Nucleus accumbens (tissue), 56 donors: ENCODE results near the gene ATP5F1D.
A peak's percentile ranks its signal among the peaks of the same experiment; 100 is the strongest.
"Not testable (repeated sequence)": the region's sequence is repeated elsewhere in the genome, so short reads cannot be mapped to it uniquely, and the experiment has no call there.

ENCODE experiments used
- DNase-seq, 56 donors: peaks; one replicate each; lab custom pipeline; 2025; lab: John Stamatoyannopoulos, UW

ATP5F1D gene

DNA sequence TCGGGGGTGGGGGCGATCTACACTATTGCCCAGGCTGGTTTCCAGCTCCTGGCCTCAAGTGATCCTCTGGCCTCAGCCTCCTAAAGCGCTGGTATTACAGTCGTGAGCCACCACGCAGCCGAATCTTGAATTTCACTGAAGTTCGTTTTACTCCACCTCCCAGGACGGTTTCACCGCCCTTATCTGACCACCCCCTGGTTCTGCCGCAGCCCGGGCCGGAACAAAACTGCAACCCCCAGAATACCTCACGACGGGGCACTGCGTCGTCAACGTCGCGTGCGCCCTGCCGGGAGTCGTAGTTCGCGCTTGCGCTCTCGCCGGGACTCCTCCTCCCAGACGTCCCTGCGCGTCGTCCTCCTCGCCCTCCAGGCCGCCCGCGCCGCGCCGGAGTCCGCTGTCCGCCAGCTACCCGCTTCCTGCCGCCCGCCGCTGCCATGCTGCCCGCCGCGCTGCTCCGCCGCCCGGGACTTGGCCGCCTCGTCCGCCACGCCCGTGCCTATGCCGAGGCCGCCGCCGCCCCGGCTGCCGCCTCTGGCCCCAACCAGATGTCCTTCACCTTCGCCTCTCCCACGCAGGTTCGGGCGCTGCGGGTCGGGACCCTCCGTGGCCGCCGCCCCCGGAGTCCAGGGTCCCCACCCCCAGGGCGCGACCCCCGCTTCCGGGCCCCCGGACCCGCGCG lies at the start of gene ATP5F1D:
ATP5F1D (plus strand) TSS at position 335 of the 679 bp plus-strand sequence; CDS start at position 435, 100 bp downstream.
- peak in 55 of 56 donors; percentile 44 to 95 (median 88) for DNase-seq

- no peak for DNase-seq
These were observed 42.0 kb upstream of the ATP5F1D start for GRCh38 chr19:1199531-1199930.

DNA sequence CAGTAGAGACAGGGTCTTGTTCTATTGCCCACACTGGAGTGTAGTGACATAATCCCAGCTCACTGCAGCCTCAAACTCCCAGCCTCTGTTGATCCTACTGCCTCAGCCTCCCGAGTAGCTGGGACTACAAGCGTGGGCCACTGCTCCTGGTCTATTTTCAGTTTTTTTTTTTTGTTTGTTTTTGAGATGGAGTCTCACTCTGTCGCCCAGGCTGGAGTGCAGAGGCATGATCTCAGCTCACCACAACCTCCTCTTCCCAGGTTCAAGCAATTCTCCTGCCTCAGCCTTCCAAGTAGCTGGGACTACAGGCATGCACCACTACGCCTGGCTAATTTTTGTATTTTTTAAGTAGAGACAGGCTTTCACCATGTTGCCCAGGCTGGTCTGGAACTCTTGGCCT lies 40.9 kb upstream of the ATP5F1D start:
- not testable (repeated sequence) for DNase-seq

- DNase-seq, result peak; percentile 75 to 99 (median 97)
These were observed 36.1 kb upstream of the ATP5F1D start, which contains the start of gene STK11 for GRCh38 chr19:1205114-1206099. STK11 (plus strand) TSS chr19:1205778; CDS start chr19:1206914, 1,136 bp downstream.

- no peak for DNase-seq
These were observed 35.2 kb upstream of the ATP5F1D start for GRCh38 chr19:1206150-1206863.

DNA sequence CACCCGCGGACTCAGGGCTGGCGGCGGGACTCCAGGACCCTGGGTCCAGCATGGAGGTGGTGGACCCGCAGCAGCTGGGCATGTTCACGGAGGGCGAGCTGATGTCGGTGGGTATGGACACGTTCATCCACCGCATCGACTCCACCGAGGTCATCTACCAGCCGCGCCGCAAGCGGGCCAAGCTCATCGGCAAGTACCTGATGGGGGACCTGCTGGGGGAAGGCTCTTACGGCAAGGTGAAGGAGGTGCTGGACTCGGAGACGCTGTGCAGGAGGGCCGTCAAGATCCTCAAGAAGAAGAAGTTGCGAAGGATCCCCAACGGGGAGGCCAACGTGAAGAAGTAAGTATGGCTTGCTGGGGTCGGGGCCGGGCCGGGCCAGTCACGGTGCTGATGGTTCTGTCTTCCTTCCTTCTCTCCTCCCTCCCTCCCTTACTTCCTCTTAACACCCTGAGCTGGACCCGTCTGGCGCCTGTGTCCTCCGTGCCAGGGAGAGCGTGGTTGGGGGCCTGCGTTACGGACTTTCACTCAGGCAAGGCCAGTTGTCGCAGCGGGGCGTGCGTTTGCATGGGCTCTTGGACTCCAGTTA lies 34.6 kb upstream of the ATP5F1D start:
- DNase-seq, result peak in 7 of 56 donors; percentile 25 to 46 (median 43)

DNA sequence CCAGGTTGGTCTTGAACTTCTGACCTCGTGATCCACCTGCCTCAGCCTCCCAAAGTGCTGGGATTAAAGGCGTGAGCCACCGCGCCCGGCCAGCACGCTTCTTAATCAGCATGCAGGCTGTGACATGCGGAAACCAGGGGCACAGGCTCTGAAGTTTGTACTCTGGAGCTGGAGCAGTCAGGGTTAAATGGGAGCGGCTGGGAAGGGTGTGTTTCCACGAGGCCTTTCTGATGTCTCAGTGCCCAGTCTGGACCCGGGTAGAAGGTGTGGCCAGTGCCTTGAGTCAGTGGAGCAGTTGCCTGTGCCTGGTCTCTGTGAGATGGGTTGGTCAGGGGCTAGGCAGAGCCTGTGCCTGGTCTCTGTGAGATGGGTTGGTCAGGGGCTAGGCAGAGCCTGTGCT lies 32.7 kb upstream of the ATP5F1D start:
- DNase-seq, result not testable (repeated sequence)

DNA sequence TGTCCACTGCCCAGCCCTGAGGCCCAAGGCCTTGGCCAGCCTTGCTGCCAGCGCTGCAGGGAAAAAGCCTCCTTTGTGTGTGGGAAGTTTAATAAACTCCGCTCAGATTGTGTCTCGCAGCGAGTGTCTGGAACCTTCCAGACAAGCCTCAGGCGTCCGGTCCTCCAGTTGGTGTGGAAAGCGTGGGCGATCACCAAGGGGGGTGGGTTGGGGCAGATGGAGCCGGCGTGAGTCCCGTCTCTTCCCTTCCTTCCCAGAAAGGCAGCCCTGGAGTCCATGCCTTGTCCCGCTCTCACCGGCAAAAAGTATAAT lies 31.4 kb upstream of the ATP5F1D start:
- peak in 48 of 56 donors; percentile 12 to 82 (median 54) for DNase-seq

- no peak for DNase-seq
These were observed 29.9 kb upstream of the ATP5F1D start for GRCh38 chr19:1211494-1212234.

GRCh38 chr19:1213391-1214286 lies 27.9 kb upstream of the ATP5F1D start:
- peak in 32 of 56 donors; percentile 5 to 68 (median 34) for DNase-seq

GRCh38 chr19:1214299-1214861 lies 27.2 kb upstream of the ATP5F1D start:
- no peak for DNase-seq

- DNase-seq, result peak in 43 of 56 donors; percentile 13 to 80 (median 50)
These were observed 26.5 kb upstream of the ATP5F1D start for GRCh38 chr19:1214862-1215731.

- no peak for DNase-seq
These were observed 24.8 kb upstream of the ATP5F1D start for GRCh38 chr19:1216756-1217155.

- no peak for DNase-seq
These were observed 24.2 kb upstream of the ATP5F1D start for GRCh38 chr19:1217366-1217765.

GRCh38 chr19:1218751-1219567 lies 22.6 kb upstream of the ATP5F1D start:
- no peak for DNase-seq

- no peak for DNase-seq
These were observed 21.6 kb upstream of the ATP5F1D start for GRCh38 chr19:1219786-1220476.
